Panc1 (cell line): Measurements from ENCODE around the gene SAP30BP. TPM values are rescaled to one million over a fixed set of nuclear protein-coding genes. Genes with fewer than 3 reads are reported as not detected.
A peak's percentile ranks its signal among the peaks of the same experiment; 100 is the strongest.

Experiments
- ATAC-seq: fragments of 200-7000 bp; cut with Tn5 transposase; 2 replicates; pipeline ENCODE4 v1.9.1; 2020; ENCODE audit warnings: mild to moderate bottlenecking, moderate library complexity
- BruUV-seq: library from RNA; stranded (reverse); fragments of 400-500 nt; replicated peaks from 2 replicates; lab custom pipeline; 2021; lab: Mats Ljungman, UMichigan
- CTCF ChIA-PET: fragments of 300-600 bp; sonication (Branson Sonifier 250); formaldehyde crosslinking; loops from one replicate; lab custom pipeline; 2022; ENCODE audit warnings: antibody characterized with exemption; lab: Charles Lee
- POLR2A ChIA-PET: fragments of 300-600 bp; sonication (Branson Sonifier 250); formaldehyde crosslinking; loops from one replicate; lab custom pipeline; 2022; ENCODE audit warnings: antibody characterized with exemption; lab: Charles Lee
- DNase-seq: peaks from one replicate; pipeline ENCODE4 v3.0.0-alpha.2; 2010; ENCODE audit warnings: low read depth, low spot score
- H3K27ac ChIP-seq: 2 replicates; pipeline ENCODE4 v1.5.1; 2011; ENCODE audit warnings: mild to moderate bottlenecking, low read length, inconsistent platforms
- H3K27me3 ChIP-seq: fragments of 200-500 bp; sonication (Bioruptor generic); 2 replicates; pipeline ENCODE4 v1.6.0; 2014; ENCODE audit warnings: low read length, inconsistent platforms; ENCODE audit not compliant: control insufficient read depth, insufficient read depth
- H3K36me3 ChIP-seq: fragments of 200-500 bp; sonication (Bioruptor generic); 2 replicates; pipeline ENCODE4 v1.5.1; 2014; ENCODE audit warnings: inconsistent platforms, mild to moderate bottlenecking, low read length, moderate library complexity; ENCODE audit not compliant: control insufficient read depth, insufficient read depth
- H3K4me1 ChIP-seq: 2 replicates; pipeline ENCODE4 v1.5.1; 2011; ENCODE audit warnings: inconsistent platforms, mild to moderate bottlenecking, low read length, moderate library complexity; ENCODE audit not compliant: control insufficient read depth, insufficient read depth
- H3K4me3 ChIP-seq, 2 experiments: 2 replicates each; pipeline ENCODE4 v1.5.1; 2011 to 2012; ENCODE audit warnings: low read depth in 2 of 2, low read length in 2 of 2, mild to moderate bottlenecking in 2 of 2, inconsistent platforms in 1 of 2, moderate library complexity in 1 of 2
- H3K9me3 ChIP-seq: fragments of 200-500 bp; sonication (Bioruptor generic); 2 replicates; pipeline ENCODE4 v1.5.1; 2014; ENCODE audit warnings: low read depth, mild to moderate bottlenecking, inconsistent platforms, low read length, moderate library complexity; ENCODE audit not compliant: control insufficient read depth, insufficient read depth
- CTCF ChIP-seq: fragments of 450-650 bp; IDR thresholded peaks from 2 replicates; pipeline ENCODE4 v1.5.1; 2017; ENCODE audit warnings: mild to moderate bottlenecking
- POLR2AphosphoS5 ChIP-seq: IDR thresholded peaks from 2 replicates; pipeline ENCODE4 v1.6.1; 2012; ENCODE audit warnings: mild to moderate bottlenecking, low read depth, low read length, moderate library complexity
- REST ChIP-seq, 2 experiments: IDR thresholded peaks; 2 replicates each; pipeline ENCODE4 v1.6.1; 2011 to 2012; ENCODE audit warnings: low read depth in 2 of 2, control low read depth in 1 of 2, low read length in 1 of 2, mild to moderate bottlenecking in 1 of 2, moderate library complexity in 1 of 2; ENCODE audit not compliant: insufficient read depth in 1 of 2
- SIN3A ChIP-seq: IDR thresholded peaks from 2 replicates; pipeline ENCODE4 v1.6.1; 2012; ENCODE audit warnings: low read depth, mild to moderate bottlenecking, low read length, moderate library complexity, borderline replicate concordance; ENCODE audit not compliant: insufficient read depth
- TCF7L2 ChIP-seq: IDR thresholded peaks from 2 replicates; pipeline ENCODE4 v1.6.1; 2011; ENCODE audit warnings: mild to moderate bottlenecking, low read depth, low read length, inconsistent platforms
- in situ Hi-C: cut with HindIII; loops from 2 replicates; pipeline ENCODE4 v1.10.0; 2016; ENCODE audit warnings: low sequenced_read_pairs, low pct_unique_long_range_greater_than_20kb
- intact Hi-C: fragments of 100-400 bp; cut with micrococcal nuclease; formaldehyde crosslinking; loops from one replicate; pipeline ENCODE4 v1.10.0; 2022; ENCODE audit not compliant: unreplicated experiment
- total RNA-seq: library from RNA; stranded (reverse); gene quantifications from one replicate; pipeline ENCODE4 v1.2.1, GENCODE V29; 2021; ENCODE audit not compliant: unreplicated experiment

Gene SAP30BP
- total RNA-seq, 1 experiment from 2014 or later = 138 TPM

- H3K27me3 ChIP-seq = no peaks in the 10 kb centered on the region
- intact Hi-C loops = no loop called here
- CTCF ChIA-PET = interaction anchor here (0.5 kb wide), 1 partner anchor 51 kb away, joined by 3 read pairs; no protein-coding TSS in a partner anchor
- no peak overlapping the region for H3K27ac ChIP-seq
- DNase-seq (no peak), ATAC-seq (peak; percentile 41; the same call in 1 of the 2 replicates)
- in situ Hi-C loops = no loop called here
- BruUV-seq = no TSS peak
- POLR2A ChIA-PET = no interaction called here
- H3K4me1 ChIP-seq = 0 out of 2 replicates have a peak, but pooled peaks cover under 1% of the 10 kb centered on the region
- no peaks in the 10 kb centered on the region for H3K9me3 ChIP-seq
- TF ChIP-seq REST (IDR thresholded peaks at IDR 0.05; ENCODE audit: insufficient read depth in 1 of 2, low read depth in 2 of 2, low read length in 1 of 2) (no peak), POLR2AphosphoS5 (no peak), SIN3A (no peak), TCF7L2 (no peak), CTCF (no peak)
- no peak overlapping the region for H3K4me3 ChIP-seq
- no peaks in the 10 kb centered on the region for H3K36me3 ChIP-seq
These were observed 62.2 kb downstream of the SAP30BP start for GRCh38 chr17:75729351-75729750.

- H3K4me1 ChIP-seq = no peaks in the 10 kb centered on the region
These were observed 62.9 kb downstream of the SAP30BP start for GRCh38 chr17:75730065-75730464.

More at GRCh38 chr17:75730065-75730464, 62.9 kb downstream of the SAP30BP start:
- in situ Hi-C loops = no loop called here
- H3K27ac ChIP-seq = no peak overlapping the region
- no peaks in the 10 kb centered on the region for H3K36me3 ChIP-seq
- TF ChIP-seq REST (IDR thresholded peaks at IDR 0.05; ENCODE audit: insufficient read depth in 1 of 2, low read depth in 2 of 2, low read length in 1 of 2) (no peak), CTCF (no peak), TCF7L2 (no peak), POLR2AphosphoS5 (no peak), SIN3A (no peak)
- no peak for ATAC-seq
- BruUV-seq = no TSS peak
- no peak overlapping the region for H3K4me3 ChIP-seq
- intact Hi-C loops = no loop called here
- ChIA-PET CTCF (interaction anchor here (0.6 kb wide), 1 partner anchor 13 kb away, joined by 3 read pairs; no protein-coding TSS in a partner anchor), POLR2A (no interaction called here)
- H3K27me3 ChIP-seq = no peaks in the 10 kb centered on the region
- H3K9me3 ChIP-seq = no peaks in the 10 kb centered on the region
- DNase-seq = no peak
